ENCODE results near the gene KLRC4.
"Not testable (repeated sequence)": the region's sequence is repeated elsewhere in the genome, so short reads cannot be mapped to it uniquely, and the experiment has no call there.

- TF ChIP-seq CTCF (IDR thresholded peaks at IDR 0.05; ENCODE audit: extremely low read depth in 1 of 2, insufficient read depth in 1 of 2, low read depth in 1 of 2, low read length in 2 of 2); JUN (IDR thresholded peaks at IDR 0.05; ENCODE audit: borderline replicate concordance, insufficient read depth, insufficient read length, low read depth); POLR2A (IDR thresholded peaks at IDR 0.05; ENCODE audit: low read depth, low read length); EZH2 (IDR thresholded peaks at IDR 0.05; ENCODE audit: borderline replicate concordance, low read depth, low read length, severe bottlenecking): not testable (repeated sequence)
These were observed 16.4 kb upstream of the KLRC4 start for GRCh38 chr12:10425938-10426337.

Data from endothelial cell of umbilical vein (primary cell).